ENCODE measurements around the gene MLPH.

GRCh38 chr2:237547841-237548416 is 60.9 kb downstream of the MLPH start:
- TF ChIP-seq CTCF (IDR thresholded peaks at IDR 0.05; ENCODE audit: low read depth, low read length) (no peak), POLR2A (IDR thresholded peaks at IDR 0.05; ENCODE audit: extremely low read depth, insufficient read length) (no peak), MYC (IDR thresholded peaks at IDR 0.05; ENCODE audit: low read depth, low read length) (no peak), MAX (IDR thresholded peaks at IDR 0.05; ENCODE audit: low read depth, low read length) (no peak)

Measured in NB4 (cell line).